Loucy (cell line): ENCODE results near the gene TACR1.

Experiments
- CTCF ChIP-seq: fragments of 200-600 bp; sonication (generic); conservative IDR thresholded peaks from 2 replicates; pipeline ENCODE4 v1.5.1; 2014; ENCODE audit warnings: mild to moderate bottlenecking, antibody characterized with exemption, low read length
- EZH2phosphoT487 ChIP-seq: fragments of 200-600 bp; IDR thresholded peaks from 2 replicates; pipeline ENCODE4 v1.6.1; 2018; ENCODE audit warnings: antibody characterized with exemption, mild to moderate bottlenecking, moderate library complexity, borderline replicate concordance

DNA sequence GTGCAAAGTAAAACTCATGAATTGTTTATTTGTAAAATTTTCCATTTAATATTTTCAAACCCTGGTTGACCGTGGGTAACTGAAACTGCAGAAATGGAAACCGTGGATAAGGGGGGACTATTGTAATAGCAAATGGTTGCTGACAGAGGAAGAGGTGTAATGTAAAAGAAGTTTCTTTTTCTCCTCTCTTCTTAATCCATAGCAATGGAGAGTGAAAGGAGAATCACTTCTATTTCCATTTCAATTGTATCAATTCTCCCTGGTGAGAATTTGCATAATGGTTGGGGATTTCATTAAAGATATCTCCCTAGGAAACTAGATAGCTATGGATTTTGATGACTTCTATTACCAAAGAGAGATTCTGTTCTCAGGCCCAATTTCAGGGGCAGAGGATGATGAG lies 24.8 kb downstream of the TACR1 start:
- TF ChIP-seq CTCF (no peak), EZH2phosphoT487 (no peak)
